CD8-positive, alpha-beta memory T cell (primary cell): ENCODE data around the gene ECT2L. TPM values are rescaled to one million over a fixed set of nuclear protein-coding genes. Genes with fewer than 3 reads are reported as not detected.
A peak's percentile ranks its signal among the peaks of the same experiment; 100 is the strongest.

ENCODE experiments used
- CTCF ChIA-PET: fragments of 350-600 bp; sonication (Branson Sonifier 250); formaldehyde crosslinking; loops from one replicate; lab custom pipeline; 2021; ENCODE audit warnings: antibody characterized with exemption; lab: Charles Lee
- POLR2A ChIA-PET: fragments of 350-600 bp; sonication (Branson Sonifier 250); formaldehyde crosslinking; loops from one replicate; lab custom pipeline; 2021; ENCODE audit warnings: antibody characterized with exemption; lab: Charles Lee
- DNase-seq, 5 donors: peaks; one replicate each; pipeline versions ENCODE4 v3.0.0 to v3.0.0-alpha.2; 2020 to 2022; ENCODE audit warnings: mixed read lengths in 1 of 5
- H3K27ac ChIP-seq: one replicate; pipeline ENCODE4 v1.7.0; 2013; ENCODE audit warnings: low read depth, mild to moderate bottlenecking, low read length, moderate library complexity
- H3K27me3 ChIP-seq: 2 replicates; pipeline ENCODE4 v1.7.0; 2013; ENCODE audit warnings: low read length, mild to moderate bottlenecking; ENCODE audit not compliant: insufficient read depth, poor library complexity, severe bottlenecking
- H3K36me3 ChIP-seq: 2 replicates; pipeline ENCODE4 v1.7.0; 2013; ENCODE audit warnings: mild to moderate bottlenecking, low read length, moderate library complexity; ENCODE audit not compliant: insufficient read depth
- H3K4me1 ChIP-seq: 2 replicates; pipeline ENCODE4 v1.7.0; 2013; ENCODE audit warnings: mild to moderate bottlenecking, low read length, moderate library complexity; ENCODE audit not compliant: insufficient read depth
- H3K4me3 ChIP-seq: 2 replicates; pipeline ENCODE4 v1.7.0; 2013; ENCODE audit warnings: mild to moderate bottlenecking, low read length
- H3K9me3 ChIP-seq: 2 replicates; pipeline ENCODE4 v1.7.0; 2013; ENCODE audit warnings: mild to moderate bottlenecking, low read length
- H3K27ac Mint-ChIP-seq, 8 donors: one replicate each; pipeline ENCODE4 v1.8.0; 2020 to 2021; ENCODE audit warnings: mixed read lengths in 8 of 8, mild to moderate bottlenecking in 6 of 8, inconsistent platforms in 3 of 8, moderate library complexity in 3 of 8
- H3K27me3 Mint-ChIP-seq, 2 donors: one replicate each; pipeline ENCODE4 v1.8.0; 2020 to 2021; ENCODE audit warnings: mixed read lengths in 2 of 2, mild to moderate bottlenecking in 1 of 2, moderate library complexity in 1 of 2
- H3K36me3 Mint-ChIP-seq, 3 donors: one replicate each; pipeline ENCODE4 v1.8.0; 2020 to 2021; ENCODE audit warnings: mixed read lengths in 3 of 3, inconsistent platforms in 1 of 3, mild to moderate bottlenecking in 1 of 3
- H3K4me1 Mint-ChIP-seq, 3 donors: one replicate each; pipeline ENCODE4 v1.8.0; 2020 to 2021; ENCODE audit warnings: mixed read lengths in 3 of 3, inconsistent platforms in 1 of 3, mild to moderate bottlenecking in 1 of 3
- H3K4me3 Mint-ChIP-seq, 7 donors: one replicate each; pipeline ENCODE4 v1.8.0; 2020 to 2021; ENCODE audit warnings: mixed read lengths in 7 of 7, mild to moderate bottlenecking in 6 of 7, moderate library complexity in 4 of 7, inconsistent platforms in 2 of 7
- H3K9me3 Mint-ChIP-seq, 5 donors: one replicate each; pipeline ENCODE4 v1.8.0; 2020 to 2022; ENCODE audit warnings: mixed read lengths in 5 of 5, mild to moderate bottlenecking in 3 of 5, moderate library complexity in 2 of 5, inconsistent platforms in 1 of 5
- polyA plus RNA-seq: library from polyadenylated mRNA; unstranded; fragments of 300-500 nt; fragmentation: Illumina TruSeq; gene quantifications from one replicate; pipeline ENCODE4 v1.2.3, GENCODE V29; 2021
- total RNA-seq, 2 experiments: library from RNA; stranded (reverse); gene quantifications; one replicate each; pipeline ENCODE4 v1.2.3, GENCODE V29; 2021

ECT2L gene
- total RNA-seq (not detected), polyA plus RNA-seq (0.09 TPM)

DNA sequence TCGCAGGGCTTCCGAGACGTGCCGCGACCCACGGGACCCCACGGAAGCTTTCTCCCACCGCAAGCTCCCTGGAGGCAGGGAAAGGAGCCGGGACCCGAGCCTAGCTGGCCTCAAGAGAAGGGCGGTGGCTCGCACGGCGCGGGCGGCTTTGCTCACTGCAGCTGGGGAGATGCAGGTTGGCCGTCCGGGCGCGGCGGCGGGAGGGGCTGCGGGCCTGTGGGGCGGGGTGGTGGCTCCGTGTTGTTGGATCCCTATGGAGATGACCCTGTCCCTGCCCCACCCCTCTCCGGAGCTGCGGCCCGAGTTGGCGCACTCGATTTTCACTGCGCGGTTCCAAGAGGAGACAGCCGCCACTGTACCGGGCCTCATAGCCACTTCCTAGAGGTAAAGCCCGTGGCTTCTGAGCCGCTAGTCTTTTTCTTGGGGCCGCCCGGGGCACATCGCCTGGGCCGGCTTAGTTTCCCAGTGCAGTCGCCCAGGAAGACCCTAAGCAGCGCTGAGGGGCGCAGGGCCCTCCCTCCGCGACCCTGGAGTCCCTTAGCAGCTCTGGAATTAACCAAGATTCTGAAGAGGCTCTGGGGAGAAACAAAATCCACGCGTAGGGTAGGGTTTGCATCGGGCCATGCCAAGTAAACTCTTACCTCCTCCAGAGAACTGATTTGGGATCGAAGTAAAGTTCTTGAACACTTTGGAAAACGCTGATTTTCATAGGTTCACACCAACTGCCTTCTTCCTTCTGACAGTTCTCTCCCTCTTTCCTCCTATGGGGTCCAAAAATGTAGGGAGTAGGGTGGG lies at the start of gene ECT2L:
TSS of gene ECT2L (plus strand) at position 279 of the 795 bp plus-strand sequence. CDS start 17,188 bp downstream, outside the sequence.
- Histone ChIP-seq H3K4me3 (no peak within 1 kb of the TSS), H3K36me3 (peaks cover 5% of the 10 kb centered on the region), H3K27me3 (no peaks in the 10 kb centered on the region), H3K27ac (no peak within 1 kb of the TSS), H3K9me3 (no peaks in the 10 kb centered on the region), H3K4me1 (no peaks in the 10 kb centered on the region)
- ChIA-PET POLR2A (no interaction called here), CTCF (no interaction called here)
- Mint-ChIP-seq H3K27ac (peak within 1 kb of the TSS in 1 of 8 donors; percentile 22), H3K9me3 (no peaks in the 10 kb centered on the region), H3K27me3 (peaks cover 0 to 11% of the 10 kb centered on the region in 2 donors), H3K4me3 (no peak within 1 kb of the TSS), H3K36me3 (peaks cover 11 to 24% (median 13%) of the 10 kb centered on the region in 3 donors), H3K4me1 (no peaks in the 10 kb centered on the region)
- no peak for DNase-seq

- Mint-ChIP-seq H3K9me3 (no peaks in the 10 kb centered on the region), H3K4me1 (no peaks in the 10 kb centered on the region), H3K27me3 (peaks cover 0 to 2% of the 10 kb centered on the region in 2 donors), H3K27ac (no peak overlapping the region), H3K36me3 (peaks cover 0 to 1% (median 0%) of the 10 kb centered on the region in 3 donors), H3K4me3 (no peak overlapping the region)
- no peaks in the 10 kb centered on the region for H3K9me3 ChIP-seq
- no peaks in the 10 kb centered on the region for H3K4me1 ChIP-seq
- no peak for DNase-seq
- no peak overlapping the region for H3K27ac ChIP-seq
- CTCF ChIA-PET = no interaction called here
- POLR2A ChIA-PET = no interaction called here
- H3K36me3 ChIP-seq = no peaks in the 10 kb centered on the region
- H3K27me3 ChIP-seq = no peaks in the 10 kb centered on the region
- no peak overlapping the region for H3K4me3 ChIP-seq
These were observed 43.9 kb upstream of the ECT2L start for GRCh38 chr6:138752017-138752416.

DNA sequence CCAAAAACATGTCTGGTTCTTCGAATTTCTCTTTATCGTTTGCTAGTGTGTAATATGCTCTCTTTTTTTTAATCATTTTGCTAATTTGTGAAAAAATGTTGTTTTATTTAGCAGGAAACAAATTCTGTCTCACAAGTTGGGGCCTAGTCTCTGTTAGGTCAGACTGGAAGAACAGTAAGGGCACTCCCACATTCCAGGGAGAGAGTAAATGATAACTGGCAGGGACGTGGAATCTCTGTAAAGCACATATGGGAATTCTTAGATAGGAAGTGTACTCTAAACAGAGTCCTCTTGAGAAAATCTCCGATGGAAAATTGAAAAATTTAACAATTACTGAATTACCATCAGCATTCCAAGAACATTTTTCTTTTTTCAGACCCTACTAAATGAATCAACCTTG lies 38.8 kb upstream of the ECT2L start:
- no peak for DNase-seq
- Mint-ChIP-seq H3K9me3 (no peaks in the 10 kb centered on the region), H3K36me3 (no peaks in the 10 kb centered on the region), H3K27me3 (peaks cover 0 to 2% of the 10 kb centered on the region in 2 donors), H3K4me3 (no peak overlapping the region), H3K27ac (no peak overlapping the region), H3K4me1 (no peaks in the 10 kb centered on the region)
- Histone ChIP-seq H3K9me3 (no peaks in the 10 kb centered on the region), H3K4me3 (no peak overlapping the region), H3K36me3 (no peaks in the 10 kb centered on the region), H3K27ac (no peak overlapping the region), H3K27me3 (no peaks in the 10 kb centered on the region), H3K4me1 (no peaks in the 10 kb centered on the region)
- CTCF ChIA-PET = no interaction called here
- POLR2A ChIA-PET = no interaction called here

- H3K27ac ChIP-seq = no peak overlapping the region
- Mint-ChIP-seq H3K27ac (peak overlapping the region in 1 of 8 donors; percentile 20), H3K9me3 (no peaks in the 10 kb centered on the region), H3K36me3 (no peaks in the 10 kb centered on the region), H3K4me1 (no peaks in the 10 kb centered on the region), H3K27me3 (peaks cover 0 to 3% of the 10 kb centered on the region in 2 donors), H3K4me3 (no peak overlapping the region)
- no peak overlapping the region for H3K4me3 ChIP-seq
- no peaks in the 10 kb centered on the region for H3K9me3 ChIP-seq
- no peaks in the 10 kb centered on the region for H3K27me3 ChIP-seq
- no peaks in the 10 kb centered on the region for H3K36me3 ChIP-seq
- CTCF ChIA-PET = interaction anchor here (0.9 to 5.3 kb wide), 10 partner anchors 8 to 658 kb away, joined by 3 to 21 read pairs (median 6); no protein-coding TSS in a partner anchor
- no peaks in the 10 kb centered on the region for H3K4me1 ChIP-seq
- peak in 2 of 5 donors; percentile 17 to 19 for DNase-seq
- POLR2A ChIA-PET = no interaction called here
These were observed 29.8 kb upstream of the ECT2L start for GRCh38 chr6:138765896-138766655.

DNA sequence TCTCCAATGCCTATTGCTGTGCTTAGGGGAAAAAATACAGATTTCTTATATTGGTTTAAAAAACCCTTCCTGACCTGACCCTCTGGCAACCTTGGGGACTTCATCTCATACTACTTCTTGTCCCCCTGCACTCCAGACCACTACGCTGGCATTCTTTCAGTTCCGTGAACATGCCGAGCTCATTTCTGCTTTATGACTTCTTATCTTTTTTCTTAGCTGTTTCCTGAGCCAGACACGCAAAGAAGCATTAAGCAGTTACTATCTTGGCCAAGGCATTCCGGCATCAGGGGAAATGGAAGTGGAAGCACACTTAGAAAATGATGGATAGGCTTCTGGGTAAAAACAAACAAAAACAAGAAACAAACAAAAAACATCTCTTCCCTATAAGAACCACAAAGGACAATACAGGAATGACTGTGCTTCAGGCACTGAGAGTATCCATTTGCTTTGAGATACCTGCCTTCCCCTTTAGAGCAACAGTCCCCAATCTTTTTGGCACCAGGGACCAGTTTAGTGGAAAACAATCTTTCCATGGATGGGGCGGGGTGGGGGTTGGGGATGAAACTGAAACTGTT lies 26.7 kb upstream of the ECT2L start:
- H3K27ac ChIP-seq = no peak overlapping the region
- H3K4me1 Mint-ChIP-seq = peaks cover 15 to 19% (median 17%) of the 10 kb centered on the region in 3 donors
- H3K27ac Mint-ChIP-seq = no peak overlapping the region
- no peaks in the 10 kb centered on the region for H3K9me3 Mint-ChIP-seq
- peaks cover 9% of the 10 kb centered on the region for H3K4me1 ChIP-seq
- ChIA-PET CTCF (interaction anchor here (2.2 kb wide), 1 partner anchor 180 kb away, joined by 9 read pairs; no protein-coding TSS in a partner anchor), POLR2A (no interaction called here)
- no peaks in the 10 kb centered on the region for H3K27me3 ChIP-seq
- no peaks in the 10 kb centered on the region for H3K9me3 ChIP-seq
- peaks cover 0 to 8% (median 0%) of the 10 kb centered on the region in 3 donors for H3K36me3 Mint-ChIP-seq
- no peak overlapping the region for H3K4me3 Mint-ChIP-seq
- no peaks in the 10 kb centered on the region for H3K36me3 ChIP-seq
- H3K27me3 Mint-ChIP-seq = peaks cover 0 to 5% of the 10 kb centered on the region in 2 donors
- no peak overlapping the region for H3K4me3 ChIP-seq
- DNase-seq = no peak

- Histone ChIP-seq H3K27ac (peak overlapping the region; percentile 97), H3K27me3 (no peaks in the 10 kb centered on the region), H3K4me3 (peak overlapping the region; percentile 99), H3K4me1 (peaks cover 13% of the 10 kb centered on the region), H3K9me3 (no peaks in the 10 kb centered on the region), H3K36me3 (no peaks in the 10 kb centered on the region)
- Mint-ChIP-seq H3K4me1 (peaks cover 28 to 39% (median 38%) of the 10 kb centered on the region in 3 donors), H3K36me3 (peaks cover 0 to 25% (median 6%) of the 10 kb centered on the region in 3 donors), H3K27ac (peak overlapping the region; percentile 95 to 100 (median 100)), H3K4me3 (peak overlapping the region; percentile 95 to 100 (median 99)), H3K9me3 (no peaks in the 10 kb centered on the region), H3K27me3 (peaks cover 0 to 3% of the 10 kb centered on the region in 2 donors)
- no peak for DNase-seq
- ChIA-PET POLR2A (interaction anchor here (0.7 to 1.7 kb wide), 3 partner anchors 15 to 602 kb away, joined by 3 to 10 read pairs (median 4); partner anchors contain the start of gene CITED2), CTCF (interaction anchor here (0.6 kb wide), 1 partner anchor 616 kb away, joined by 3 read pairs; no protein-coding TSS in a partner anchor)
These were observed 23.2 kb upstream of the ECT2L start for GRCh38 chr6:138772596-138773176.
